ENCODE data around the gene ME3. TPM values are rescaled to one million over a fixed set of nuclear protein-coding genes. Genes with fewer than 3 reads are reported as not detected.

ME3 gene
- total RNA-seq, 1 donor from 2014 or later, result 1.3 TPM

DNA sequence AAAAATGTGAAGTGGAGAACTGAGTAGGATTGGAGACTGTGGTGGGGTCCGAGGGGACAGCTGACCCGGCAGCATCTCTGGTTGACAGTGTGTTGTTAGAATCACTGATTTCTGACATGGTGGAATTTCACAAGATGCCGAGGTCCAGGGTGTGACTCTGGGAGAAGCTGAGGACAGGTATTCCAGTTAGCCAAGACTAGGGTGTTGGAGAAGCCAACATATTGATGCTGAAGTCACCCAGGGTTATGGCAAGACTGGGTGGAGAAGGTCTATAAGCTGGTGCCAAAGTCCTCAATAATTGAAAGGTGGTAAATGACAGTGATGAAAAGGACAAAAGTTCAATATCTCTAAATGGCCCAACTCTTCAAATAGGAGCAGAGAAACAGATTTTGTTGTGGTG is 86.1 kb downstream of the ME3 start:
- TF ChIP-seq, protein P1, sequence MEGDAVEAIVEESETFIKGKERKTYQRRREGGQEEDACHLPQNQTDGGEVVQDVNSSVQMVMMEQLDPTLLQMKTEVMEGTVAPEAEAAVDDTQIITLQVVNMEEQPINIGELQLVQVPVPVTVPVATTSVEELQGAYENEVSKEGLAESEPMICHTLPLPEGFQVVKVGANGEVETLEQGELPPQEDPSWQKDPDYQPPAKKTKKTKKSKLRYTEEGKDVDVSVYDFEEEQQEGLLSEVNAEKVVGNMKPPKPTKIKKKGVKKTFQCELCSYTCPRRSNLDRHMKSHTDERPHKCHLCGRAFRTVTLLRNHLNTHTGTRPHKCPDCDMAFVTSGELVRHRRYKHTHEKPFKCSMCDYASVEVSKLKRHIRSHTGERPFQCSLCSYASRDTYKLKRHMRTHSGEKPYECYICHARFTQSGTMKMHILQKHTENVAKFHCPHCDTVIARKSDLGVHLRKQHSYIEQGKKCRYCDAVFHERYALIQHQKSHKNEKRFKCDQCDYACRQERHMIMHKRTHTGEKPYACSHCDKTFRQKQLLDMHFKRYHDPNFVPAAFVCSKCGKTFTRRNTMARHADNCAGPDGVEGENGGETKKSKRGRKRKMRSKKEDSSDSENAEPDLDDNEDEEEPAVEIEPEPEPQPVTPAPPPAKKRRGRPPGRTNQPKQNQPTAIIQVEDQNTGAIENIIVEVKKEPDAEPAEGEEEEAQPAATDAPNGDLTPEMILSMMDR (IDR thresholded peaks at IDR 0.05), result no peak
- ChIA-PET POLR2A (no interaction called here), CTCF (interaction anchor here (0.8 kb wide), 1 partner anchor 22 kb away, joined by 3 read pairs; no protein-coding TSS in a partner anchor)
- no peak for DNase-seq
- no peak overlapping the region for H3K27ac Mint-ChIP-seq
- H3K9me3 Mint-ChIP-seq, result no peaks in the 10 kb centered on the region
- no peaks in the 10 kb centered on the region for H3K27me3 Mint-ChIP-seq
- no peaks in the 10 kb centered on the region for H3K36me3 Mint-ChIP-seq (ENCODE audit: low read depth)
- no peak for ATAC-seq (ENCODE audit: low read depth)
- intact Hi-C loops (cut with micrococcal nuclease), result no loop called here
- no peak overlapping the region for H3K4me3 Mint-ChIP-seq
- no peaks in the 10 kb centered on the region for H3K4me1 Mint-ChIP-seq

- H3K27ac Mint-ChIP-seq, result no peak overlapping the region
- H3K27me3 Mint-ChIP-seq, result no peaks in the 10 kb centered on the region
- intact Hi-C loops (cut with micrococcal nuclease), result no loop called here
- ATAC-seq (ENCODE audit: low read depth) (no peak), DNase-seq (no peak)
- no peaks in the 10 kb centered on the region for H3K9me3 Mint-ChIP-seq
- H3K36me3 Mint-ChIP-seq (ENCODE audit: low read depth), result no peaks in the 10 kb centered on the region
- TF ChIP-seq, protein P1 (IDR thresholded peaks at IDR 0.05), result no peak
- POLR2A ChIA-PET, result no interaction called here
- CTCF ChIA-PET, result interaction anchor here (1.6 kb wide), 1 partner anchor 26 kb away, joined by 5 read pairs; no protein-coding TSS in a partner anchor
- no peak overlapping the region for H3K4me3 Mint-ChIP-seq
- H3K4me1 Mint-ChIP-seq, result no peaks in the 10 kb centered on the region
These were observed 89.5 kb downstream of the ME3 start for GRCh38 chr11:86582898-86583297.

- intact Hi-C loops (cut with micrococcal nuclease), result no loop called here
- ChIA-PET CTCF (no interaction called here), POLR2A (no interaction called here)
- Mint-ChIP-seq H3K4me1 (no peaks in the 10 kb centered on the region), H3K4me3 (no peak overlapping the region), H3K27me3 (no peaks in the 10 kb centered on the region), H3K27ac (no peak overlapping the region), H3K36me3 (ENCODE audit: low read depth) (no peaks in the 10 kb centered on the region), H3K9me3 (no peaks in the 10 kb centered on the region)
- no peak for DNase-seq
- TF ChIP-seq, protein P1 (IDR thresholded peaks at IDR 0.05), result no peak
- no peak for ATAC-seq (ENCODE audit: low read depth)
These were observed 91.9 kb downstream of the ME3 start for GRCh38 chr11:86580535-86580934.

DNA sequence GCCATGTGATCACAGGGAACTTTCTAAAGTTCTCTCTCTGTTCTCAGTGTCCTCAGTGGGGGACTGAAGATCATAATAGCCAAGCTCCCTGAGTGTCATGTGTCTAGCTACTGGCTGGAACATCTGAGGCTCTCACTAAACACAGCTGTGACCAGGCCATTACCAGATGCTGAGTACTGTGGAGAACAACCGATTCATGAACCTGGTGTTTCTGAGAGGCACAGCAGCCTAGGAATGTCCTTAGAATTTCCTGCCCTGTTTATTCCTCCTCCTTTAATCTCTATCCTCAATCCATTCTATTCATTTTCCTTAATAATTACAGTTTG is 93.0 kb downstream of the ME3 start:
- ChIA-PET POLR2A (no interaction called here), CTCF (no interaction called here)
- Mint-ChIP-seq H3K27me3 (no peaks in the 10 kb centered on the region), H3K27ac (no peak overlapping the region), H3K9me3 (no peaks in the 10 kb centered on the region), H3K36me3 (ENCODE audit: low read depth) (no peaks in the 10 kb centered on the region), H3K4me1 (no peaks in the 10 kb centered on the region), H3K4me3 (no peak overlapping the region)
- TF ChIP-seq, protein P1 (IDR thresholded peaks at IDR 0.05), result no peak
- intact Hi-C loops (cut with micrococcal nuclease), result no loop called here
- DNase-seq, result no peak
- ATAC-seq (ENCODE audit: low read depth), result no peak

- POLR2A ChIA-PET, result no interaction called here
- H3K27ac Mint-ChIP-seq, result no peak overlapping the region
- TF ChIP-seq, protein P1 (IDR thresholded peaks at IDR 0.05), result no peak
These were observed 93.5 kb downstream of the ME3 start for GRCh38 chr11:86578727-86579405.

More at GRCh38 chr11:86578727-86579405, 93.5 kb downstream of the ME3 start:
- Mint-ChIP-seq H3K36me3 (ENCODE audit: low read depth) (no peaks in the 10 kb centered on the region), H3K9me3 (no peaks in the 10 kb centered on the region), H3K4me3 (no peak overlapping the region), H3K4me1 (no peaks in the 10 kb centered on the region), H3K27me3 (no peaks in the 10 kb centered on the region)
- intact Hi-C loops (cut with micrococcal nuclease), result no loop called here
- ATAC-seq (ENCODE audit: low read depth) (no peak), DNase-seq (no peak)
- CTCF ChIA-PET, result no interaction called here

Measured in activated B cell treated with CpG ODN at 0.5 μM for 24 hours (primary cell).